EL (cell line): ENCODE results near the gene LCN6.
"Not testable (repeated sequence)": the region's sequence is repeated elsewhere in the genome, so short reads cannot be mapped to it uniquely, and the experiment has no call there.

Experiments
- DNase-seq: peaks from one replicate; pipeline ENCODE4 v3.0.0-alpha.2; 2016

LCN6 gene

DNA sequence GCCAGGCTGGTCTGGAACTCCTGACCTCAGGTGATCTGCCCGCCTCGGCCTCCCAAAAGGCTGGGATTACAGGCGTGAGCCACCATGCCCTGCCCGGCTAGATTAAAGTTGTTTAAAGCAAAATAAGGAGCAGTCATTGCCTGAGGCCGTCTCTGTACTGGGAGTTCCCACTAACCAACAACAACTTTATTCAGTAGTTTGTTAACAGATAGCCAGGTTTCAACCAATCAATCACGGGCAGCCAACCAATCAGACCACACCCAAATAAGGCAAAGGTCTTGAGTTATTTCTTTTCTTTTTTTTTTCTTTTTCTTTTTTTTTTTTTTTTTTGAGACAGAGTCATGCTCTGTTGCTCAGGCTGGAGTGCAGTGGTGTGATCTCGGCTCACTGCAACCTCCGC lies 43.6 kb downstream of the LCN6 start:
- DNase-seq: not testable (repeated sequence)

DNA sequence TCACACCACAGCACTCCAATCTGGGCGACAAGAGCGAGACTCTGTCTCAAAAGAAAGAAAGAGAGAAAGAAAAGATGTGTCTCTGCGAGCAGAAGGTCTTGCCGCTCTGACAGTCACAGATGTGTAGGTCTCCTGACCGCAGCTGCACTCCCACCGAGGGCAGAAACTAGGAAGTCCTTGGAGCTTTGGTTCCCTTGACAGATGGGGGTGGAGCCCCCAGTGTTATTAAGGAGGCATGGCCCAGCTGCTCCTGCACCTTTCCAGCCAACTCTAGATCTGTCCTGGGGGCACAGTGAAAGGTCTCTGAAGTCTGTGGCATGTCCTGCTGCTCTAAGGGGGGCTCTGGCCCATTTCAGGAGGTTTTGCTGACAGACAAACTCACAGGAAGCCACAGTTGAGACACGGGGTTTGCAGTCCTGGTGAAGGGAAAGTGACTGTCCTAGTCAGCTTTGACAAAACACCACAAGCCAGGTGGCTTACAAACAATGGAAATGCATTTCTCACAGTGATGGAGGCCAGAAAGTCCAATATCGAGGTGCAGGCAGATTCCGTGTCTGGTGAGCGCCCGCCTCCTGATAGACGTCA lies 45.0 kb downstream of the LCN6 start:
- no peak for DNase-seq

- DNase-seq: no peak
Measured at GRCh38 chr9:136701668-136702053, 46.7 kb downstream of the LCN6 start.

DNA sequence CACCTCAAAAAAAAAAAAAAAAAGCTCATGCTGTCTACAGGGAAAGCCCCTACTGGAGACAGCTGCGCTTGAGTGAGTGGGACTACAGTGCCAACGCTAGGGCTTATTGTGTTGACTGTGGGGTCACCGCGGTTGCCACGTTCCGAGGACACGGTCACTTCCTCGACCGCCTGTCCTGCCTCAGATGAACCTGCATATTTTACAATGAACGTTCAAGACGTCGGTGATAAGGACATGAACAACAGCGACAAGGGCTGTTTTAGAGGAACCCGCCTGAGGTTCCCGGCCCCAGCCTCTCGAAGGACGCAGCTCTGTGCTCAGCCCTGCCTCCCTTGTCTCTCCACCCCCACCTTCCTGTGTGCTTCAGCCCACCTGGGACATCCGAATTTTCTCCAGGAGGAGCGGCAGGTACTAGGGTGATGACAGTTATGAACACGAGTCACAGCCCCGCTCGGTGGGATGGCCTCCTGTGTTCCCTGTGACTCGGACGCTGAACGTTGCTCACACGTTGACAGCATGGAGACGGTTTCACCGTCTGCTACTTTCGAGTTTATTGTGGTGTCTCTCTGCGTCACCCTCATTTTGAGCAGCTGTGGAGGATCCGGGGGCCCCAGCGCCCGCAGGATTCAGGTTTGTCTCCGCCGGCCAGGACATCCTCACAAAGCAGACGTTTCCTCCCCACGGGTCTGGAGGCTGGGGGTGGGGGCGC lies 47.2 kb downstream of the LCN6 start:
- no peak for DNase-seq

DNA sequence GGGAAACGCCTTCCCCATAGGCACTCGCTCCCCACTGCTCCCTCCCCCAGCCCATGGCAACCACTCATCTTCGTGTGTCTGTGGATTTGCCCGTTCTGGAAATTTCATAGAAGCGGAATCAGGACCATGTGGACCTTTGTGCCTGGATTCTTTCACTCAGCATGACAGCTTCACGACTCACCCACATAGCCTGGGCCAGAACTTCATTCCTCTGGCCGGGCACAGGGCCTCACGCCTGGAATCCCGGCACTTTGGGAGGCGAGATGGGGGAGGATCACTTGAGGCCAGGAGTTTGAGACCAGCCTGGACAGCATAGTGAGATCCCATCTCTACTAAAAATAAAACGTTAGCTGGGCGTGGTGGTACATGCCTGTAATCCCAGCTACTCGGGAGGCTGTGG lies 48.0 kb downstream of the LCN6 start:
- DNase-seq: no peak

DNA sequence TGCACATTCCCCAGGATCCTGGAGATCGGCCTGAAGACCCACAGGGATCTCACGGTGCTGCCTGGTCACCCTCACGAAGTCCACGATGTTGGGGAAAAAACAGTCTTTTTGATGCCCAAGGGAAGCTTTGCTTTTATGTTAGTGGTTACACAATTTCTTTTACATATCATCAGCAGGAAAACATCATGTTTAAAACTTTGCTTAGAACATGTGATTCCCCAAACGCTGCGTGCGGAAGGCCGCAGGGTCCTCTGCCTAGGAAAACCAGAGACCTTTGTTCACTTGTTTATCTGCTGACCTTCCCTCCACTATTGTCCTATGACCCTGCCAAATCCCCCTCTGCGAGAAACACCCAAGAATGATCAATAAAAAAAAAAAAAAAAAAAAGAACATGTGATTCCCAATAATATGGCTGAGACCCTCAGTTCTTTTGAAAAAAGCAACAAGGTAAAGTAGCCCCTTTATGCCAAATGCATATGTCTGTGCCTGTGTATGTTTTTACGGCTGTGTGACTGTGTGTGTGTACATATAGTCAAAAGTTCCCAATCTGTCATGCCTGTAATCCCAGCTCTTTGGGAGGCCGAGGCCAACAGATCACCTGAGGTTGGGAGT lies 49.6 kb downstream of the LCN6 start:
- DNase-seq: no peak

DNA sequence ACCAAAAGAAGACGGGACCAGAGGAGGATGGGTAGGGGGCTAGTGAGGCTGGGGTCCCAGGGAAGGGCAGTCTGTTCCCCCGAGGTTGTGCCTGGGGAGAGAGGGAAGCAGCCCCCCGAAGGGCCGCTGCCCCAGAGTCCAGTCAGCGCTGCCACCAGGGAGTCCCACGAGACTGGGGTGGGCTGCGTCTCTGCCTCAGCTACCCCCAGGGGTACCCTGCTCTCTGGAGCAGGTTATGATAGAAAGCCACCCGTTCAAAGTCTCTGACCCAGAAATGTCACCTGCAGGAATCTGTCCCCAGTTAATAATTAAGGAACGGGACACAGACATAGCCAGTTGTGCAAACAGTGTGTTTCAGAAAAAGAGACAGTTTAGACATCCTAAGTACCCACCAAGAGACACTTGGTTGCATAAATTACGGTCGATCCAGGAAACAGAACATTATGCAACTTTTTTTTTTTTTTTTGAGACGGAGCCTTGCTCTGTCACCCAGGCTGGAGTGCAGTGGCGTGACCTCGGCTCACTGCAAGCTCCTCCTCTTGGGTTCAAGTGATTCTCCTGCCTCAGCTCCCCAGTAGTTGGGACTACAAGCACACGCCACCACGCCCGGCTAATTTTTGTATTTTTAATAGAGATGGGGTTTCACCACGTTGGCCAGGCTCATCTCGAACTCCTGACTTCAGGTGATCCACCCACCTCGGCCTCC lies 50.4 kb downstream of the LCN6 start:
- no peak for DNase-seq

- no peak for DNase-seq
Measured at GRCh38 chr9:136697146-136697820, 51.0 kb downstream of the LCN6 start.

DNA sequence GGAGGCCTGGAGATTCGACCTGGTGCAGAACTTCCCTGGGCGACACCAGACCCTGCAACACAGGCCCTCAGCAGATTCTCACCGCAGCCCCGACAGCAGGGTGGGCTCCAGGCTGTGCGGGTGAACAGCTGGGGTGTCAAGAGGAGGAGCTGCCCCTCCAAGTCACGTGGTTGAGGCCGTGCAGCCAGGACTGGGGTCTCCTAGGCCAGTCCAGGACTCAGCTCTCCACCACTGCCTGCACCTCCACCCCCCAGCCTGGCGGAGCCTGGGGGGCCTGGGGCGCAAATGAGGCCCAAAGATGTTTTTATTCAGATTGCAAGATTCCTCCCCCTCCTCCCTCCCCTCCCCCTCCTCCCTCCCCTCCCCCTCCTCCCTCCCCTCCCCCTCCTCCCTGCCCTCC lies 51.8 kb downstream of the LCN6 start:
- no peak for DNase-seq

DNA sequence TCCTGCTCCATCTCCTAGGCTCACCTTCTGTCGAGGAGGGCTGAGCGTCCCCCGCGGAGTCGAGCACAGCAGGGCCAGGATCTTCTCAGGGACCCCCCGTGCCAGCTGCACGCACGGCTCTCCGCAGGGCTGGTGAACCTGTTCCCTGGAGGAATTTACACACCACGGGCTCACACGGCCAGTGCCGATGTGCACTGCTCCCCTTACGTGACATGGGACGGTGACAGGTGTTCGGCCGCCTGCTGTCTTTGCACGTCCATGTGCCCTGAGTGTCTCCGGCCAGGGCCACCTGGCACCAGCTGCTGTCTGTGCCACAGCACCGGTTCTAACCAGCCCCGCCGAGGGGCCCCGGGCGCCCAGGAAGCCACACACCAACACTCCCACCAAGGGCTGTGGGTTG lies 52.4 kb downstream of the LCN6 start:
- no peak for DNase-seq

GRCh38 chr9:136695435-136695895 lies 52.9 kb downstream of the LCN6 start:
- DNase-seq: no peak

DNA sequence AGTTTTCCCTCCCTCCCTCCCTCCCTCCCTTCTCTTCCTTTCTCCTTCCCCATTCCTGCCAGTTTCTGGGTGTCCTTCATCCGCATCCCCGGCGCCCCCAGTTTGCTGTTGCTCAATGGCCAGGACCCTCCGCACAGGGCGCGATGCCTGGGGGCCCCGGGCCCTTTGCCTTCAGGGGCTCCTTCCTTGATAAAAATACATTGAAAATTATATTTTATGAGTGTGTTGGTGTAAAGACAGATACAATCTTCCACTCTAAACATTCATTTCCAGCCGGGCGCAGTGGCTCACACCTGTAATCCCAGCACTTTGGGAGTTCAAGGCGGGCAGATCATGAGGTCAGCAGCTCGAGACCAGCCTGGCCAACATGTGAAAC lies 53.5 kb downstream of the LCN6 start:
- no peak for DNase-seq

DNA sequence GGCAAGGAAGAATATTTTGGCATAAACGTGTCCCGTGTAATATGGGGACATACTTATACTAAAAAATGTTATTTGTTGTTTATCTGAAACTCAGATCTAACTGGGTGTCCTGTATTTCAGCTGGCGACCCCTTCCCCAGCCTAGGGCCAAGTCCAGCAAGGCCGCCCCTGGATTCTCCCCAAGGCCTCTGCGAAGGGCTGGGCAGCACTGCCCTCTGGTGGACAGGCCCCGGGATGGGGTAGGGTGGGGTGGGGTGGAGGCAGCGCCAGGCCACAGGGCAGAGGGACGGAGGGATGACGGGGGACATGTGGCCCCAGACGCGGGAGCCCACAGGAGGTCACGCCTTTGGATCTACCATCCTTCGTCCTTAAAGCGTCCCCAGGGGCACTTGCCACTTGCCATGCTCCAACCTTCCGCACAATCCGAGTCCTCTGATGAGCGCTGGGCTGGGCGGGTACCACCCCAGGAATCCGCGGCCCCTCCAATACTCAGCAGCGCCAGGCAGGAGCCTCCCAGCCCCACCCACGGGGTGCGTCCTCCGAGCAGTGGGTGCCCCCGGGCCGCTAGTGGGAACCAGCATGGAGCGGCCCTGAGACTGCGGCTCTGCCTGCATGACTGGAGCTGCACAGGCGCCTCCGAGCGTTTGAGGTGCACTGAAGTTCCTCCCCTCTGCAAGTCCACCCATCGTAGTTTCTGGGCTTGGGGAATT lies 54.0 kb downstream of the LCN6 start:
- peak; percentile 47 for DNase-seq
